Uterus (tissue), 2 donors: Measurements from ENCODE around the gene SVIL.

Source experiments
- CTCF ChIP-seq, 4 experiments: fragments of 200-600 bp in 2 of 4; fragments of 450-650 bp in 2 of 4; sonication (generic) in 2 of 4; IDR thresholded peaks; one replicate each; pipeline ENCODE4 v1.5.1; 2016 to 2019; ENCODE audit warnings: antibody characterized with exemption in 4 of 4, mild to moderate bottlenecking in 2 of 4, moderate library complexity in 1 of 4
- POLR2A ChIP-seq, 2 donors: fragments of 450-650 bp; IDR thresholded peaks; one replicate each; pipeline ENCODE4 v1.6.1; 2016; ENCODE audit warnings: antibody characterized with exemption in 2 of 2, mild to moderate bottlenecking in 1 of 2, moderate library complexity in 1 of 2

- TF ChIP-seq CTCF (IDR thresholded peaks at IDR 0.05): no peak
- no peak for TF ChIP-seq POLR2A (IDR thresholded peaks at IDR 0.05)
Observed at GRCh38 chr10:29537799-29538198, 97.0 kb downstream of the SVIL start.
